ENCODE results near the gene TBK1.

The TBK1 gene

GRCh38 chr12:64466178-64466577 lies 14.3 kb downstream of the TBK1 start:
- FAIRE-seq = no peak
- TF ChIP-seq POU2F2 (IDR thresholded peaks at IDR 0.05; ENCODE audit: low read depth, low read length) (no peak), POLR2AphosphoS5 (IDR thresholded peaks at IDR 0.05; ENCODE audit: low read depth, low read length) (no peak), TAF1 (IDR thresholded peaks at IDR 0.05; ENCODE audit: low read depth, low read length) (no peak), PAX5 (IDR thresholded peaks at IDR 0.05; ENCODE audit: insufficient read depth, low read length, severe bottlenecking) (no peak), POLR2A (IDR thresholded peaks at IDR 0.05; ENCODE audit: low read depth, low read length) (no peak), SPI1 (IDR thresholded peaks at IDR 0.05; ENCODE audit: low read depth, low read length) (no peak)
- no peak for DNase-seq (ENCODE audit: insufficient read length, low spot score)

GRCh38 chr12:64468966-64469365 lies 17.0 kb downstream of the TBK1 start:
- DNase-seq (ENCODE audit: insufficient read length, low spot score) = no peak
- TF ChIP-seq SPI1 (IDR thresholded peaks at IDR 0.05; ENCODE audit: low read depth, low read length) (no peak), POU2F2 (IDR thresholded peaks at IDR 0.05; ENCODE audit: low read depth, low read length) (no peak), POLR2AphosphoS5 (IDR thresholded peaks at IDR 0.05; ENCODE audit: low read depth, low read length) (no peak), POLR2A (IDR thresholded peaks at IDR 0.05; ENCODE audit: low read depth, low read length) (no peak), PAX5 (IDR thresholded peaks at IDR 0.05; ENCODE audit: insufficient read depth, low read length, severe bottlenecking) (no peak), TAF1 (IDR thresholded peaks at IDR 0.05; ENCODE audit: low read depth, low read length) (no peak)
- no peak for FAIRE-seq

GRCh38 chr12:64469455-64470142 lies 17.7 kb downstream of the TBK1 start:
- TF ChIP-seq PAX5 (IDR thresholded peaks at IDR 0.05; ENCODE audit: insufficient read depth, low read length, severe bottlenecking) (no peak), POLR2AphosphoS5 (IDR thresholded peaks at IDR 0.05; ENCODE audit: low read depth, low read length) (no peak), TAF1 (IDR thresholded peaks at IDR 0.05; ENCODE audit: low read depth, low read length) (no peak), POLR2A (IDR thresholded peaks at IDR 0.05; ENCODE audit: low read depth, low read length) (no peak), POU2F2 (IDR thresholded peaks at IDR 0.05; ENCODE audit: low read depth, low read length) (no peak), SPI1 (IDR thresholded peaks at IDR 0.05; ENCODE audit: low read depth, low read length) (no peak)

GRCh38 chr12:64470495-64470894 lies 18.6 kb downstream of the TBK1 start:
- FAIRE-seq (no peak), DNase-seq (ENCODE audit: insufficient read length, low spot score) (no peak)
- TF ChIP-seq POLR2AphosphoS5 (IDR thresholded peaks at IDR 0.05; ENCODE audit: low read depth, low read length) (no peak), POU2F2 (IDR thresholded peaks at IDR 0.05; ENCODE audit: low read depth, low read length) (no peak), POLR2A (IDR thresholded peaks at IDR 0.05; ENCODE audit: low read depth, low read length) (no peak), PAX5 (IDR thresholded peaks at IDR 0.05; ENCODE audit: insufficient read depth, low read length, severe bottlenecking) (no peak), TAF1 (IDR thresholded peaks at IDR 0.05; ENCODE audit: low read depth, low read length) (no peak), SPI1 (IDR thresholded peaks at IDR 0.05; ENCODE audit: low read depth, low read length) (no peak)

More at GRCh38 chr12:64469455-64470142, 17.7 kb downstream of the TBK1 start:
- no peak for DNase-seq (ENCODE audit: insufficient read length, low spot score)
- no peak for FAIRE-seq

GRCh38 chr12:64473176-64473575 lies 21.3 kb downstream of the TBK1 start:
- no peak for TF ChIP-seq POLR2AphosphoS5 (IDR thresholded peaks at IDR 0.05; ENCODE audit: low read depth, low read length)
- TF ChIP-seq POU2F2 (IDR thresholded peaks at IDR 0.05; ENCODE audit: low read depth, low read length) = no peak
- TF ChIP-seq POLR2A (IDR thresholded peaks at IDR 0.05; ENCODE audit: low read depth, low read length) = no peak
- no peak for TF ChIP-seq TAF1 (IDR thresholded peaks at IDR 0.05; ENCODE audit: low read depth, low read length)
- TF ChIP-seq SPI1 (IDR thresholded peaks at IDR 0.05; ENCODE audit: low read depth, low read length) = no peak
- TF ChIP-seq PAX5 (IDR thresholded peaks at IDR 0.05; ENCODE audit: insufficient read depth, low read length, severe bottlenecking) = no peak
- FAIRE-seq (no peak), DNase-seq (ENCODE audit: insufficient read length, low spot score) (no peak)

- TF ChIP-seq POLR2AphosphoS5 (IDR thresholded peaks at IDR 0.05; ENCODE audit: low read depth, low read length) (no peak), POLR2A (IDR thresholded peaks at IDR 0.05; ENCODE audit: low read depth, low read length) (no peak), TAF1 (IDR thresholded peaks at IDR 0.05; ENCODE audit: low read depth, low read length) (no peak), PAX5 (IDR thresholded peaks at IDR 0.05; ENCODE audit: insufficient read depth, low read length, severe bottlenecking) (no peak), POU2F2 (IDR thresholded peaks at IDR 0.05; ENCODE audit: low read depth, low read length) (no peak), SPI1 (IDR thresholded peaks at IDR 0.05; ENCODE audit: low read depth, low read length) (no peak)
- DNase-seq (ENCODE audit: insufficient read length, low spot score) = no peak
- FAIRE-seq = no peak
Measured at GRCh38 chr12:64475518-64475917, 23.6 kb downstream of the TBK1 start.

- TF ChIP-seq POLR2A (IDR thresholded peaks at IDR 0.05; ENCODE audit: low read depth, low read length) (no peak), PAX5 (IDR thresholded peaks at IDR 0.05; ENCODE audit: insufficient read depth, low read length, severe bottlenecking) (no peak), SPI1 (IDR thresholded peaks at IDR 0.05; ENCODE audit: low read depth, low read length) (no peak), TAF1 (IDR thresholded peaks at IDR 0.05; ENCODE audit: low read depth, low read length) (no peak), POU2F2 (IDR thresholded peaks at IDR 0.05; ENCODE audit: low read depth, low read length) (no peak), POLR2AphosphoS5 (IDR thresholded peaks at IDR 0.05; ENCODE audit: low read depth, low read length) (no peak)
- no peak for DNase-seq (ENCODE audit: insufficient read length, low spot score)
- no peak for FAIRE-seq
Measured at GRCh38 chr12:64476844-64477243, 24.9 kb downstream of the TBK1 start.

- DNase-seq (ENCODE audit: insufficient read length, low spot score) = no peak
- no peak for FAIRE-seq
- TF ChIP-seq POU2F2 (IDR thresholded peaks at IDR 0.05; ENCODE audit: low read depth, low read length) (no peak), POLR2AphosphoS5 (IDR thresholded peaks at IDR 0.05; ENCODE audit: low read depth, low read length) (no peak), SPI1 (IDR thresholded peaks at IDR 0.05; ENCODE audit: low read depth, low read length) (no peak), POLR2A (IDR thresholded peaks at IDR 0.05; ENCODE audit: low read depth, low read length) (no peak), TAF1 (IDR thresholded peaks at IDR 0.05; ENCODE audit: low read depth, low read length) (no peak), PAX5 (IDR thresholded peaks at IDR 0.05; ENCODE audit: insufficient read depth, low read length, severe bottlenecking) (no peak)
Measured at GRCh38 chr12:64478661-64479060, 26.7 kb downstream of the TBK1 start.

- FAIRE-seq = no peak
- no peak for DNase-seq (ENCODE audit: insufficient read length, low spot score)
- TF ChIP-seq POU2F2 (IDR thresholded peaks at IDR 0.05; ENCODE audit: low read depth, low read length) (no peak), POLR2AphosphoS5 (IDR thresholded peaks at IDR 0.05; ENCODE audit: low read depth, low read length) (no peak), PAX5 (IDR thresholded peaks at IDR 0.05; ENCODE audit: insufficient read depth, low read length, severe bottlenecking) (no peak), SPI1 (IDR thresholded peaks at IDR 0.05; ENCODE audit: low read depth, low read length) (no peak), POLR2A (IDR thresholded peaks at IDR 0.05; ENCODE audit: low read depth, low read length) (no peak), TAF1 (IDR thresholded peaks at IDR 0.05; ENCODE audit: low read depth, low read length) (no peak)
Measured at GRCh38 chr12:64480148-64480547, 28.2 kb downstream of the TBK1 start.

Measured in GM12891 (cell line).